Brain microvascular endothelial cell (primary cell): ENCODE data around the gene THSD7A.

Source experiments
- DNase-seq: peaks from one replicate; pipeline ENCODE4 v3.0.0-alpha.2; 2020
- H3K27ac ChIP-seq: fragments of 250-450 bp; sonication (Bioruptor Pico); 2 replicates; pipeline ENCODE4 v1.5.1; 2020; ENCODE audit warnings: mild to moderate bottlenecking, moderate library complexity
- H3K27me3 ChIP-seq: fragments of 250-450 bp; sonication (Bioruptor Pico); replicated peaks from 2 replicates; pipeline ENCODE4 v1.5.1; 2020; ENCODE audit warnings: mild to moderate bottlenecking
- H3K36me3 ChIP-seq: fragments of 250-450 bp; sonication (Bioruptor Pico); replicated peaks from 2 replicates; pipeline ENCODE4 v1.5.1; 2020; ENCODE audit warnings: mild to moderate bottlenecking
- H3K4me3 ChIP-seq: 2 replicates; pipeline ENCODE4 v1.5.1; 2011; ENCODE audit warnings: low read depth, mild to moderate bottlenecking, control low read depth, low read length, moderate library complexity
- in situ Hi-C: cut with HindIII; loops from 2 replicates; pipeline ENCODE4 v1.10.0; 2017; ENCODE audit warnings: low sequenced_read_pairs, low pct_ligation_motif_present
- TF ChIP-seq, protein P1 (sequence below): IDR thresholded peaks from 2 replicates; pipeline ENCODE4 v1.5.1; 2011; ENCODE audit warnings: low read depth, mild to moderate bottlenecking, moderate library complexity, low read length, control low read depth, inconsistent platforms; ENCODE audit errors: missing control alignments

THSD7A gene

DNA sequence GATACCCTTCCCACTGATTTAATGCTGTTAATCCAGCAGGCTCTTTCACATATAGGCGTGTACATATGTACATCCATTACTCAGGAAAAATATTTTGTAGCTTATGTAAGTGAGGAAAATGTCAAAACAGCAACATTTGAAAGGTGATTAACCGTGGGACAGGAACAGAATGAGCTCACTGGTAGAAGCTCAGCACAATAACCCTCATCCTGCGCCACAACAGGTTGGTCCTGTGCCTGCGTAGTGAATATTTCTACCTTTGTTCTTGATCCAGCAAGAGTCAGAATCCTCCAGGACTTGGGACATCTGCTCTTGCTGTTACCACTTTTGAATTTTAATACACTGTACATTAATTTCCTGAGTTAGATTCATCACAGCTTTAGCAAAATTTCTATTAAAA is 359.4 kb downstream of the THSD7A start:
- Histone ChIP-seq H3K27me3 (no peaks in the 10 kb centered on the region), H3K4me3 (no peak overlapping the region), H3K27ac (no peak overlapping the region), H3K36me3 (no peaks in the 10 kb centered on the region)
- no peak for DNase-seq
- TF ChIP-seq, protein P1, sequence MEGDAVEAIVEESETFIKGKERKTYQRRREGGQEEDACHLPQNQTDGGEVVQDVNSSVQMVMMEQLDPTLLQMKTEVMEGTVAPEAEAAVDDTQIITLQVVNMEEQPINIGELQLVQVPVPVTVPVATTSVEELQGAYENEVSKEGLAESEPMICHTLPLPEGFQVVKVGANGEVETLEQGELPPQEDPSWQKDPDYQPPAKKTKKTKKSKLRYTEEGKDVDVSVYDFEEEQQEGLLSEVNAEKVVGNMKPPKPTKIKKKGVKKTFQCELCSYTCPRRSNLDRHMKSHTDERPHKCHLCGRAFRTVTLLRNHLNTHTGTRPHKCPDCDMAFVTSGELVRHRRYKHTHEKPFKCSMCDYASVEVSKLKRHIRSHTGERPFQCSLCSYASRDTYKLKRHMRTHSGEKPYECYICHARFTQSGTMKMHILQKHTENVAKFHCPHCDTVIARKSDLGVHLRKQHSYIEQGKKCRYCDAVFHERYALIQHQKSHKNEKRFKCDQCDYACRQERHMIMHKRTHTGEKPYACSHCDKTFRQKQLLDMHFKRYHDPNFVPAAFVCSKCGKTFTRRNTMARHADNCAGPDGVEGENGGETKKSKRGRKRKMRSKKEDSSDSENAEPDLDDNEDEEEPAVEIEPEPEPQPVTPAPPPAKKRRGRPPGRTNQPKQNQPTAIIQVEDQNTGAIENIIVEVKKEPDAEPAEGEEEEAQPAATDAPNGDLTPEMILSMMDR, result no peak
- in situ Hi-C loops, result no loop called here

DNA sequence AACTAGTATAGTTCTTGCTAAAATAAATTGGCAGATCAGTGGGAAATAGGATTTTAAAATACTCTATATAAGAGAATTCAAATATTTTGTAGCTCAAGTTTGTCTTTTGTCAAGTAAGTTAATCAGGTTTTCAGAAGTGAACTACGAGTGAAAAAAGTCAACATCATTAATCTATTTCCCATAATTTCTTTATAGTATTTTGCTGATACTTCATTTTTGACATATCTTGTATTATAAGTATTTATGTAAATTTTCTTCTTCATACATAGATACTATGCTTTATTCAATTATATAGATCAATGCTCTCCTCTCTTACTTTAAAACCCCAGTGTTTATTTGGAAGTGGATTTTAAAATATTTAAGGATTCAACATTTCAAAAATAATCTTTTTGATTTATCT is 360.7 kb downstream of the THSD7A start:
- TF ChIP-seq, protein P1, result no peak
- in situ Hi-C loops, result no loop called here
- no peak for DNase-seq

DNA sequence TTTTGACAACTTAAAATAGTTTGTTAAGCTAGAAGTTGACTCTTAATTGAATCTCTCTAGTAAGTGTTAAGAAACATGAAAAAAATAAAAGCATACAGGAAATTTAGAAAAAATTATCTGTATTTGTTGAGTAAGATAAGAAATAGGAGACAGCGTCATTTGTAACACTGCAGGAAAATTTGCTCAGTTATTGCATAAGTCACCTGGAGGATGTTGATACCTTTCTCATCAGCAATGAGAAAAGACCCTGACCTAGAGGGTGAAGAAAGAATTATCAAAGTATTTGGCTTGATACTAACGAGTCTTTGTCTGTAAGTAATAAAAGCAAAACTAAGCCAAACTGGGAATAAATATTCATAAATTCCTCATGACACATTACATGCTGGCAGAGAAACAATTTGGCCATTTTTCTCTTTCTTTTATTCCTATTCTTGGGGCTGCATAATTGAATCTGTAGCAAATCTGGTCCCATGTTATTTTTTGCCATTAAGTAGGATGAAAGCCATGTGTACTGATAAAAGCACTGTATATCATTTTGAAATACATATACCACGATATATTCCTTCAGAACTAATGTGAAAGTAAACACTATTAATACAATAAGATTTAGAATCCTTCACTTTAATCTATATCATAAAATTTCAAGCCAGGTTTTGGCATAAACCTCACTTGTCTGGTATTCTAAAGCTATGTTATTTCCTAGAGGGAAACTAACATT is 362.8 kb downstream of the THSD7A start:
- Histone ChIP-seq H3K27ac (no peak overlapping the region), H3K36me3 (no peaks in the 10 kb centered on the region), H3K27me3 (no peaks in the 10 kb centered on the region), H3K4me3 (no peak overlapping the region)
- TF ChIP-seq, protein P1, result no peak
- in situ Hi-C loops, result no loop called here
- DNase-seq, result no peak

More for the DNA sequence above, 360.7 kb downstream of the THSD7A start:
- H3K36me3 ChIP-seq, result no peaks in the 10 kb centered on the region
- no peaks in the 10 kb centered on the region for H3K27me3 ChIP-seq
- no peak overlapping the region for H3K27ac ChIP-seq
- no peak overlapping the region for H3K4me3 ChIP-seq

DNA sequence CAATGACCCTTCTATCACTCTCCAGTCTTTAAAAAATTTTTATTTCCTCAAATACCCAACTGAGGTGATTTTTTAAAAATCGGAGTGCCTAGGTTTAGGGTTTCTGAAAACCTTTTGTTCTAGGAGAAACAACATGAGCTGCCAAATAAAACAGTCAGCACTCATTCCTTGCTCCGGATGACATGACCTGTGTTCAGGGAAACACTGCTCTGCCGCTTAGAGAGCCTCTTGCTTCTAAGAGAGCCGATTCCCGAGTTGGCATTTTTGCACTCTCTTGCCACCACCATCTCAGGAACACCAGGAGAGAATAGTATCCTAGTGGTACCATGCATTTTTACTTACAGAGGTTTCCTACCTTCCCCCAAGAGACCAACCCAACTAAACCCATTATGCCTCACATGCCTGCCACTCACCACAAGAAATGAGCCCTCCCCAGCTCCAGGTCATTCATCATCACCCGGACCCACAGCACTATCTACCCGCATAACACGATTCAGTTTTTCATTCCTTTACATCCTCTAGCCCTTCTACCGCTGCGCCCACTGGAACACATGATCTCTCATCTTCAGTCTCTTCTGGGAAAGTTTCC is 365.4 kb downstream of the THSD7A start:
- Histone ChIP-seq H3K36me3 (no peaks in the 10 kb centered on the region), H3K27me3 (no peaks in the 10 kb centered on the region), H3K4me3 (no peak overlapping the region), H3K27ac (no peak overlapping the region)
- no peak for DNase-seq
- in situ Hi-C loops, result no loop called here
- TF ChIP-seq, protein P1, result no peak

DNA sequence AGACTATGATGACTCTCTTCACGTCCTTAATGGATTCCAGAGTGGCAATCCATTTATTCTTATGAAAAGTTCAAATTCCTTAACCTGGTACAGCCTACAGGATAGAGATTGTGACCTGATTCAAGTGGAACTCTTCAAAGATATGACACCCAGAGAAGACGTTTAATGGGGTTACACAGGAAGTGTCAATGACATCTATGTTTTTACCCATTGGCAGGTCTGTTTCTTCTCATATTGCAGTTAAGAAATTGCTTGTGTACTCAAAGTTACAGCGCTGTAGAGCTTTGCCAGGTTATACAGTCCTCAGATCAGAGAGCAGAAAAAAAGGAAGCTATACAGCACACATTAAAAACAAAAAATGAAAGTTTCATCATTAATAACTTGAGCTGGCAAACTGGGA is 367.4 kb downstream of the THSD7A start:
- DNase-seq, result no peak
- TF ChIP-seq, protein P1, result no peak
- H3K27me3 ChIP-seq, result no peaks in the 10 kb centered on the region
- no peaks in the 10 kb centered on the region for H3K36me3 ChIP-seq
- H3K4me3 ChIP-seq, result no peak overlapping the region
- no peak overlapping the region for H3K27ac ChIP-seq
- in situ Hi-C loops, result no loop called here
